Measurements from ENCODE around the gene KCNC3. TPM values are rescaled to one million over a fixed set of nuclear protein-coding genes. Genes with fewer than 3 reads are reported as not detected.

The KCNC3 gene
- total RNA-seq, 1 experiment from 2014 or later: 17.3 TPM

DNA sequence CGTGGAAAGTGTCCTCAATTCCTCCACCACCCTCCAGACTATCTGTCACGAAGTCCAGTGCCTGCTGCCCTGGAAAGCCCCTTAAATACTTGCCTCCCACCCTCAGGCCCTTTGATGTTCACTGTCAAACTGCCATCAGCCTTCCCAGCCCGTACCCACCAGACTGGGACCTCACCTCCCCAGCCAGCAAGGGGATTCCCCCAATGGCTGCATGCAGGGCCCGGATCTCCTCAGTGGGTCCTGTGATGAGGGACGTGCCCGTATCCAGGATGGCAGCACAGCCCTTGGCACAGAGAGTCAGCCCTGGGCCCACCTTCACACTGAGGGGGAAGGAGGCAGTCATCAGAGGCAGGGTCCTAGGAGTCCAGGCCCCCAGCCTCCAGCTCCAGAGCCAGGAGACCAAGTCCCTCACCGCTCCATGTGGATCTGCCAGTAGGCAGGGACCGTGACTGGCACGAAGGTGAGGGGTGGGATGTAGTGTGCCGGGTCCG, 30.2 kb upstream of the KCNC3 start:
- no peak overlapping the region for H3K4me3 Mint-ChIP-seq
- peaks cover 12% of the 10 kb centered on the region for H3K27me3 Mint-ChIP-seq (ENCODE audit: low read depth)
- Histone ChIP-seq H2BK120ac (ENCODE audit: low read depth, low read length, poor library complexity, severe bottlenecking) (no peak overlapping the region), H3K56ac (ENCODE audit: insufficient read length, low read depth, low read length) (no peak overlapping the region), H3K4ac (ENCODE audit: low read depth, low read length) (no peak overlapping the region), H2BK12ac (ENCODE audit: insufficient read length, low read depth, low read length) (no peak overlapping the region), H2AFZ (ENCODE audit: low read length) (no peak overlapping the region), H4K8ac (replicated peaks; ENCODE audit: insufficient read length, low read depth, low read length) (no peak overlapping the region), H3K23me2 (ENCODE audit: insufficient read length, low read depth, low read length, poor library complexity, severe bottlenecking) (no peaks in the 10 kb centered on the region), H2BK20ac (ENCODE audit: low read depth, low read length, poor library complexity, severe bottlenecking) (no peak overlapping the region), H2AK5ac (ENCODE audit: insufficient read length, low read length) (no peak overlapping the region), H3K9ac (ENCODE audit: extremely low read depth, insufficient read length, low read length) (no peak overlapping the region), H4K91ac (ENCODE audit: insufficient read length, low read depth, low read length) (no peak overlapping the region), H3K23ac (ENCODE audit: insufficient read length, low read depth, low read length) (no peak overlapping the region), H3K4me2 (ENCODE audit: insufficient read depth, insufficient read length, low read length) (no peak overlapping the region), H3K9me3 (ENCODE audit: control insufficient read depth, low read depth, low read length) (no peaks in the 10 kb centered on the region), H2BK15ac (ENCODE audit: low read depth, low read length) (no peak overlapping the region), H2BK5ac (ENCODE audit: insufficient read length, low read length) (no peak overlapping the region), H3K27me3 (ENCODE audit: insufficient read depth, low read length) (no peaks in the 10 kb centered on the region), H4K20me1 (ENCODE audit: control insufficient read depth, insufficient read depth, insufficient read length) (no peaks in the 10 kb centered on the region), H4K5ac (ENCODE audit: insufficient read length, low read depth, low read length) (no peak overlapping the region), H3K4me1 (ENCODE audit: insufficient read depth, low read length) (peaks cover 2% of the 10 kb centered on the region; the same call in 1 of the 2 replicates), H3K14ac (ENCODE audit: insufficient read depth, low read length) (no peak overlapping the region; the same call in 1 of the 2 replicates), H3T11ph (ENCODE audit: low read length) (no peak overlapping the region), H3K79me2 (ENCODE audit: insufficient read depth, low read length) (no peaks in the 10 kb centered on the region), H3K79me1 (ENCODE audit: insufficient read depth, low read depth, low read length, poor library complexity, severe bottlenecking) (no peaks in the 10 kb centered on the region), H3K18ac (ENCODE audit: insufficient read length, low read depth, low read length) (no peak overlapping the region), H3K27ac (ENCODE audit: insufficient read length, low read depth, low read length) (no peak overlapping the region)
- no peaks in the 10 kb centered on the region; a peak in 2 of 5 replicates for H3K9me3 Mint-ChIP-seq
- no peak for DNase-seq
- no peak overlapping the region for H3K27ac Mint-ChIP-seq
- no CpG with 5 or more reads among the region's 11 CpGs for WGBS (ENCODE audit: extremely low coverage, insufficient read length, low lambda C conversion rate)
- H3K4me1 Mint-ChIP-seq: peaks cover 11 to 19% of the 10 kb centered on the region in 2 experiments
- TF ChIP-seq, protein P1, sequence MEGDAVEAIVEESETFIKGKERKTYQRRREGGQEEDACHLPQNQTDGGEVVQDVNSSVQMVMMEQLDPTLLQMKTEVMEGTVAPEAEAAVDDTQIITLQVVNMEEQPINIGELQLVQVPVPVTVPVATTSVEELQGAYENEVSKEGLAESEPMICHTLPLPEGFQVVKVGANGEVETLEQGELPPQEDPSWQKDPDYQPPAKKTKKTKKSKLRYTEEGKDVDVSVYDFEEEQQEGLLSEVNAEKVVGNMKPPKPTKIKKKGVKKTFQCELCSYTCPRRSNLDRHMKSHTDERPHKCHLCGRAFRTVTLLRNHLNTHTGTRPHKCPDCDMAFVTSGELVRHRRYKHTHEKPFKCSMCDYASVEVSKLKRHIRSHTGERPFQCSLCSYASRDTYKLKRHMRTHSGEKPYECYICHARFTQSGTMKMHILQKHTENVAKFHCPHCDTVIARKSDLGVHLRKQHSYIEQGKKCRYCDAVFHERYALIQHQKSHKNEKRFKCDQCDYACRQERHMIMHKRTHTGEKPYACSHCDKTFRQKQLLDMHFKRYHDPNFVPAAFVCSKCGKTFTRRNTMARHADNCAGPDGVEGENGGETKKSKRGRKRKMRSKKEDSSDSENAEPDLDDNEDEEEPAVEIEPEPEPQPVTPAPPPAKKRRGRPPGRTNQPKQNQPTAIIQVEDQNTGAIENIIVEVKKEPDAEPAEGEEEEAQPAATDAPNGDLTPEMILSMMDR (conservative IDR thresholded peaks at IDR 0.05): no peak
- peaks cover 0 to 8% (median 6%) of the 10 kb centered on the region in 3 experiments; a peak in 4 of 7 replicates for H3K36me3 Mint-ChIP-seq (ENCODE audit: insufficient read depth in 1 of 3, low read depth in 3 of 3)
